Fibroblast of peridontal ligament (primary cell): Measurements from ENCODE around the gene NEURL2.

ENCODE experiments used
- DNase-seq: peaks from one replicate; pipeline ENCODE4 v3.0.0-alpha.2; 2010; ENCODE audit errors: extremely low read depth

The NEURL2 gene

GRCh38 chr20:45841407-45842129, 49.4 kb downstream of the NEURL2 start:
- no peak for DNase-seq

- no peak for DNase-seq
Measured at GRCh38 chr20:45840700-45841198, 50.3 kb downstream of the NEURL2 start.
